ENCODE measurements around the gene SCG2.

The SCG2 gene

GRCh38 chr2:223601932-223602666 lies at the start of gene SCG2:
Gene SCG2 (minus strand): TSS chr2:223602361. CDS start chr2:223599282, 3,079 bp downstream.
- DNase-seq, result peak; percentile 91

- DNase-seq, result peak; percentile 12
Measured at GRCh38 chr2:223649554-223650533, 47.7 kb upstream of the SCG2 start.

- DNase-seq, result no peak
Measured at GRCh38 chr2:223648755-223649154, 46.6 kb upstream of the SCG2 start.

GRCh38 chr2:223647258-223647952 lies 45.2 kb upstream of the SCG2 start:
- no peak for DNase-seq

- no peak for DNase-seq
Measured at GRCh38 chr2:223644136-223644535, 42.0 kb upstream of the SCG2 start.

GRCh38 chr2:223643309-223643708 lies 41.1 kb upstream of the SCG2 start:
- peak; percentile 5 for DNase-seq

GRCh38 chr2:223642506-223642905 lies 40.3 kb upstream of the SCG2 start:
- DNase-seq, result no peak

GRCh38 chr2:223641082-223641481 lies 38.9 kb upstream of the SCG2 start:
- peak; percentile 41 for DNase-seq

GRCh38 chr2:223635080-223635479 lies 32.9 kb upstream of the SCG2 start:
- no peak for DNase-seq

GRCh38 chr2:223634238-223634637 lies 32.1 kb upstream of the SCG2 start:
- DNase-seq, result no peak

GRCh38 chr2:223633656-223634055 lies 31.5 kb upstream of the SCG2 start:
- no peak for DNase-seq

- DNase-seq, result no peak
Measured at GRCh38 chr2:223632826-223633225, 30.7 kb upstream of the SCG2 start.

- no peak for DNase-seq
Measured at GRCh38 chr2:223626716-223627115, 24.6 kb upstream of the SCG2 start.

- no peak for DNase-seq
Measured at GRCh38 chr2:223625652-223626051, 23.5 kb upstream of the SCG2 start.

GRCh38 chr2:223621901-223622300 lies 19.7 kb upstream of the SCG2 start:
- no peak for DNase-seq

GRCh38 chr2:223619486-223620129 lies 17.4 kb upstream of the SCG2 start:
- DNase-seq, result peak; percentile 40

GRCh38 chr2:223618172-223619035 lies 16.2 kb upstream of the SCG2 start:
- DNase-seq, result no peak

- DNase-seq, result no peak
Measured at GRCh38 chr2:223614534-223614933, 12.4 kb upstream of the SCG2 start.

- DNase-seq, result peak; percentile 84
Measured at GRCh38 chr2:223613017-223613950, 11.1 kb upstream of the SCG2 start.

GRCh38 chr2:223612501-223612900 lies 10.3 kb upstream of the SCG2 start:
- DNase-seq, result no peak

- no peak for DNase-seq
Measured at GRCh38 chr2:223611061-223611460, 8.9 kb upstream of the SCG2 start.
